Measurements from ENCODE around the gene TMEM258. TPM values are rescaled to one million over a fixed set of nuclear protein-coding genes. Genes with fewer than 3 reads are reported as not detected.

TMEM258 gene
- total RNA-seq, 2 experiments from 2014 or later: 154 to 160 TPM

GRCh38 chr11:61768376-61769076 is 23.9 kb downstream of the TMEM258 start:
- no peak overlapping the region for H3K27ac Mint-ChIP-seq
- no peaks in the 10 kb centered on the region for H3K9me3 Mint-ChIP-seq
- no peaks in the 10 kb centered on the region for H3K27me3 Mint-ChIP-seq
- no peaks in the 10 kb centered on the region for H3K36me3 Mint-ChIP-seq (ENCODE audit: low read depth)
- H3K4me1 Mint-ChIP-seq: peaks cover 13% of the 10 kb centered on the region
- POLR2A ChIA-PET: no interaction called here
- CTCF ChIA-PET: interaction anchor here (0.8 kb wide), 1 partner anchor 9 kb away, joined by 5 read pairs; no protein-coding TSS in a partner anchor
- H3K4me3 Mint-ChIP-seq: no peak overlapping the region
- no peak for DNase-seq

DNA sequence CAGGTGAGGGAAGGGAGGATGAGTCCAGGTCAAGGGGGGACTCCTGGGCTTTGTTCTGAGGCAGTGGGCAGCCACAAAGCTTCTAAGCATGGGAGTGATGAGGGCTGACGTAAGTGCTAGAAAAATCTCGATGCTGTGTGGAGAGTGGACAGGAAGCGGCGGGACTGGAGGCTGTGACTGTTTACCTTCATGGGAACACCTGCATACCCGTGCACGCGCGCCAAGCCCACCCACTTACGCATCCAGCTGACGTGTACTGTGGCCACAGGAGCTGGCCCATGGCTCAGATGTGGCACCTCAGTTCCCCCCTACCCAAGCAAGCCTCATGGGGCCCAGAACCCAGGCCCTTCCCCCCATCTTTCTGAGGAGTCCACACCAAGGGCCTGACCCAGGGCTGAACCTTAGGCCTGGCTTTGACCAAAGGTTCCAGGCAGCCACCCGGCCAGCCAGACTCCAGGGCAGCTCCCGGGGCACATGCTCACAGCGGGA is 26.0 kb downstream of the TMEM258 start:
- Mint-ChIP-seq H3K9me3 (no peaks in the 10 kb centered on the region), H3K4me1 (peaks cover 7% of the 10 kb centered on the region), H3K27me3 (no peaks in the 10 kb centered on the region), H3K36me3 (ENCODE audit: low read depth) (no peaks in the 10 kb centered on the region), H3K4me3 (no peak overlapping the region), H3K27ac (no peak overlapping the region)
- ChIA-PET POLR2A (no interaction called here), CTCF (interaction anchor here (0.5 to 1.7 kb wide), 2 partner anchors 19 to 31 kb away, joined by 4 to 5 read pairs; no protein-coding TSS in a partner anchor)
- DNase-seq: no peak

DNA sequence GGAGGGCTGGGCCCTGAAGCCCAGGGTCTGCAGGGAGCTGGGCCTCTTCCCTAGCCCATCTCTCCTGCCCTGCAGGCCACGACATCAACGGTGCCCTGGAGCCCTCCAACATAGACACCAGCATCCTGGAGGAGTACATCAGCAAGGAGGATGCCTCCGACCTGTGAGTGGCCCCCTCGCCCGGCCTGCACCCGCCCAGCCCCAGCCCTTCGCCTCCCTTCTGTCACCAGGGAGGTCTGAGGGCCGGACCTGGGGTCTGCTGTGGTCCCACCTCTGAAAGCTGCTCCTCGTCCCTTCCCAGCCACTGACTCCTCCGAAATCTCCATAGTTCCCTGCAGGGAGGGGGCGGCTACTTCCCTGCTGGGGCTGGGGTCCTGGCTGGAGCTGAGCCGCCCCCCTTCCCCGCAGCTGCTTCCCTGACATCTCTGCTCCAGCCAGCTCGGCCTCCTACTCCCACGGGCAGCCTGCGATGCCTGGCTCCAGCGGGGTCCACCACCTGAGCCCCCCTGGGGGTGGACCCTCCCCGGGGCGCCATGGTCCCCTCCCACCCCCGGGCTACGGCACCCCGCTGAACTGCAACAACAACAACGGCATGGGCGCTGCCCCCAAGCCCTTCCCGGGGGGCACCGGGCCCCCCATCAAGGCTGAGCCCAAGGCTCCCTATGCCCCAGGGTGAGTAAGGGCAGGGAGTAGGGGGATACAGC is 26.7 kb downstream of the TMEM258 start:
- Mint-ChIP-seq H3K27me3 (no peaks in the 10 kb centered on the region), H3K4me1 (peaks cover under 1% of the 10 kb centered on the region), H3K27ac (no peak overlapping the region), H3K36me3 (ENCODE audit: low read depth) (no peaks in the 10 kb centered on the region), H3K9me3 (no peaks in the 10 kb centered on the region), H3K4me3 (no peak overlapping the region)
- POLR2A ChIA-PET: no interaction called here
- CTCF ChIA-PET: interaction anchor here (0.5 to 1.7 kb wide), 3 partner anchors 13 to 32 kb away, joined by 4 to 5 read pairs (median 5); no protein-coding TSS in a partner anchor
- DNase-seq: no peak

DNA sequence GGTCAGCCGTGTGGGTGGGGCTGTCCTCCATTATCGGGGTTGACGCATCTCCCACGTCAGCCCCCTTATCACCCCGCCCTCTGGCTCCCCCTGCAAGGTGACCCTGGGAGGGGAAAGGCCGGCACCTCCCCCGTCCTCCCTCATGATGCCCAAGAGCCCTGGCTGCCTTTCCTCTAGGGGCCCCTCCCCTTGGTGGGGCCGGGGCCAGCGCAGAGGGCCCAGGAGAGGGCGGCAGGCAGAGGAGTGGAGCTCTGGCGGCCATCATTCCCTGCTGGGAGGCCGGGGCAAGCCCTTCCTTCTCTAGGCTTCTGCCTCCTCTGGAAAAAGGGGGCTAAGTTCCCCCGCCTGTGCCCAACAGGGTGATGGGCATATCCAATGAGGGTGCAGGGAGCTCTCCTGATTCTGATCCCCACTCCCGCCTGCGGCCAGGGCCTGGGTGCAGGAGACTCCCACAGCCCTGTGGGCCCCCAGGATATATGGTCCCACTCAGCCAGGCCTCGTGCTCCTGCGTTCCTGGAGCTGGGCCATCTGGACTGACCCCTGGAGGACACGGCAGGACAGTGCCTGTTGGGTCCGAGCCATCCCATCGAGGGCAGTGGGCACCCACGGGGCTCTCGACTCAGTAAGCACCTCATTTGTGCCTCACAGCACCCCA is 27.7 kb downstream of the TMEM258 start:
- CTCF ChIA-PET: interaction anchor here (1.0 to 1.2 kb wide), 2 partner anchors 12 to 17 kb away, joined by 3 to 5 read pairs; no protein-coding TSS in a partner anchor

GRCh38 chr11:61763930-61764605 is 28.3 kb downstream of the TMEM258 start:
- no peak overlapping the region for H3K4me3 Mint-ChIP-seq
- DNase-seq: no peak
- ChIA-PET CTCF (interaction anchor here (1.0 to 1.1 kb wide), 2 partner anchors 16 to 23 kb away, joined by 3 to 6 read pairs; no protein-coding TSS in a partner anchor), POLR2A (no interaction called here)
- H3K27me3 Mint-ChIP-seq: no peaks in the 10 kb centered on the region
- H3K9me3 Mint-ChIP-seq: no peaks in the 10 kb centered on the region
- no peaks in the 10 kb centered on the region for H3K36me3 Mint-ChIP-seq (ENCODE audit: low read depth)
- no peaks in the 10 kb centered on the region for H3K4me1 Mint-ChIP-seq
- no peak overlapping the region for H3K27ac Mint-ChIP-seq

More for the DNA sequence above, 27.7 kb downstream of the TMEM258 start:
- Mint-ChIP-seq H3K27me3 (no peaks in the 10 kb centered on the region), H3K4me1 (no peaks in the 10 kb centered on the region), H3K9me3 (no peaks in the 10 kb centered on the region), H3K36me3 (ENCODE audit: low read depth) (no peaks in the 10 kb centered on the region), H3K27ac (no peak overlapping the region), H3K4me3 (no peak overlapping the region)
- POLR2A ChIA-PET: no interaction called here
- no peak for DNase-seq

DNA sequence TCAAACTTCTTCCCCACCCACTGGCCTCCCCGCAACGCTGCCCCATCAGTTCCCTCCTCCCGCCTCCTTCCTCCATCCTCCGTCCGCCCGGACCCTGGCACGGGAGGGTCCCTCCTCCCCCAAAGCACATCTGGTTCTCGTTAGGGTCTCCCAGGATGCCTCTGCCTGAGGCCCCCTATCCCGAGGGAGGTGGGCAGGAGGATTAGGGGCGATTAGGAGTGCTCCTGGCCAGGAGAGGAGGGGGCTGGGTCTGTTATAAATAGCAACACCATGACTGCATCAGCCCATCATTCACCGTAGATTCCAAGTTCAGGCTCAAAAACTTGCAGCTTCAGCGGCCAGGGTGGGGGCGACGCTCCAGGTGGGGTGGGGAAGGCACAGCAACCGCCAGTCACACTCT is 29.6 kb downstream of the TMEM258 start:
- Mint-ChIP-seq H3K36me3 (ENCODE audit: low read depth) (no peaks in the 10 kb centered on the region), H3K4me3 (no peak overlapping the region), H3K9me3 (no peaks in the 10 kb centered on the region), H3K4me1 (no peaks in the 10 kb centered on the region), H3K27me3 (no peaks in the 10 kb centered on the region), H3K27ac (no peak overlapping the region)
- POLR2A ChIA-PET: no interaction called here
- DNase-seq: no peak
- CTCF ChIA-PET: interaction anchor here (0.5 kb wide), 1 partner anchor 243 kb away, joined by 3 read pairs; no protein-coding TSS in a partner anchor

GRCh38 chr11:61762223-61762615 is 30.2 kb downstream of the TMEM258 start:
- Mint-ChIP-seq H3K4me3 (no peak overlapping the region), H3K36me3 (ENCODE audit: low read depth) (no peaks in the 10 kb centered on the region), H3K27ac (no peak overlapping the region), H3K4me1 (no peaks in the 10 kb centered on the region), H3K27me3 (no peaks in the 10 kb centered on the region), H3K9me3 (no peaks in the 10 kb centered on the region)
- ChIA-PET CTCF (interaction anchor here (1.3 kb wide), 1 partner anchor 15 kb away, joined by 5 read pairs; no protein-coding TSS in a partner anchor), POLR2A (no interaction called here)
- no peak for DNase-seq

GRCh38 chr11:61761440-61762222 is 30.8 kb downstream of the TMEM258 start:
- no peaks in the 10 kb centered on the region for H3K27me3 Mint-ChIP-seq
- ChIA-PET POLR2A (no interaction called here), CTCF (interaction anchor here (1.3 kb wide), 2 partner anchors 11 to 14 kb away, joined by 3 to 5 read pairs; no protein-coding TSS in a partner anchor)
- H3K36me3 Mint-ChIP-seq (ENCODE audit: low read depth): no peaks in the 10 kb centered on the region
- H3K27ac Mint-ChIP-seq: no peak overlapping the region
- no peak overlapping the region for H3K4me3 Mint-ChIP-seq
- H3K4me1 Mint-ChIP-seq: peaks cover 2% of the 10 kb centered on the region
- H3K9me3 Mint-ChIP-seq: no peaks in the 10 kb centered on the region
- DNase-seq: no peak

DNA sequence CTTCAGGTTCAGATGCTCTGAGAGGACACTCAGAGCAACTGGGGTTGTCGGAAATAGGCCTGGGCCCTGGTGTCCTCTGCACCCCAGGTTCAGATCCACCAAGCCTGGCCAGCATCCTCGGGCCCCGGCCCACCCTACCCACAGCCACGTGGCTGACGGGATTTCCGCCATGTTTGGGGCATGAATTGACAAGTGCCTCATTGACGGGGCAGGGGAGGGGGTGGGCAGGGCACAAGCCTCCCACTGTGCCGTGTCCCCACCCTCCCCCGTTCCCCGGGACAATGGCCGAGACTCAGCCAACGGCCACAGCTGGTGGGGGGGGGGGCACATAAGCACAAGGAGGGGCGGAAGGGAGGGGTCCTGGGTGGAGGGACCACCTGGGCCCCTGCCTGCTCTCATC is 31.5 kb downstream of the TMEM258 start:
- peaks cover 9% of the 10 kb centered on the region for H3K4me1 Mint-ChIP-seq
- H3K27ac Mint-ChIP-seq: no peak overlapping the region
- no peaks in the 10 kb centered on the region for H3K36me3 Mint-ChIP-seq (ENCODE audit: low read depth)
- POLR2A ChIA-PET: no interaction called here
- CTCF ChIA-PET: interaction anchor here (1.3 kb wide), 2 partner anchors 11 to 13 kb away, joined by 3 to 5 read pairs; no protein-coding TSS in a partner anchor
- H3K9me3 Mint-ChIP-seq: no peaks in the 10 kb centered on the region
- no peak for DNase-seq
- no peaks in the 10 kb centered on the region for H3K27me3 Mint-ChIP-seq
- H3K4me3 Mint-ChIP-seq: no peak overlapping the region

DNA sequence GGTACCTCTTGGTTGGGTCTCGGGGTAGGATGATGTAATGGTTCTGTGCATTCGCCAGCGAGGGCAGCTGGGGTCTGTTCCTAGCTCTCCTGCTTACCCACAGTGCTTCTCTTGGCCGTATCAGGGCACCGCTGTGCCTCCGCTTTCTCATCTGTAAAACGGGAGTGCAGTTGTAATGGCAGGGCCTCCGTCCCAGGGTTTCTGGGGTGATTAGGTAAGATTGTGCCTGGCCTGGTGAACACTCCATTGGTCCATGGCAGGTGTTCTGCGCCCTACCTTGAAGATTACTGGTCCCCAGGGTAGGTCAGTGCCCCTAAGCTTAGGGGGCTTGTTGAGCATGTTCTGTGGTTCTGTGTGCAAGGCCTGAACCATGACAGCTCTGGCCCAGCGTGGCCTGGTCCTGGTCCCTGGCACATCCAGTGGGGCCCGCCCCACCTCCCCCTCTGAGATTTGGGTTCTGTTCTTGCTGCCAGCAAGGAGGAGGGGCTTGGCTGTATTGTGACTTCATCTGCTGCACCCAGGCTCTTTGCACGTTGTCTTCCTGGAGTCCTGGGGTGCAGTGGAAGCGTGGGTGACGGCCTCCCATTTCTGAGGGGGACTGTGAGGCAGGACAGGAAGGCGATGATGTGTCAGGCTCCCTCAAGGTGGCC is 35.1 kb downstream of the TMEM258 start:
- H3K36me3 Mint-ChIP-seq (ENCODE audit: low read depth): no peaks in the 10 kb centered on the region
- DNase-seq: no peak
- CTCF ChIA-PET: interaction anchor here (0.9 kb wide), 1 partner anchor 24 kb away, joined by 3 read pairs; no protein-coding TSS in a partner anchor
- H3K27me3 Mint-ChIP-seq: peaks cover 11% of the 10 kb centered on the region
- POLR2A ChIA-PET: no interaction called here
- no peak overlapping the region for H3K4me3 Mint-ChIP-seq
- peaks cover 21% of the 10 kb centered on the region for H3K4me1 Mint-ChIP-seq
- H3K27ac Mint-ChIP-seq: no peak overlapping the region
- H3K9me3 Mint-ChIP-seq: no peaks in the 10 kb centered on the region

- DNase-seq: no peak
- H3K4me1 Mint-ChIP-seq: peaks cover 25% of the 10 kb centered on the region
- no peaks in the 10 kb centered on the region for H3K9me3 Mint-ChIP-seq
- no peaks in the 10 kb centered on the region for H3K36me3 Mint-ChIP-seq (ENCODE audit: low read depth)
- H3K4me3 Mint-ChIP-seq: no peak overlapping the region
- ChIA-PET CTCF (interaction anchor here (0.7 to 1.4 kb wide), 3 partner anchors 19 to 285 kb away, joined by 3 to 4 read pairs (median 3); no protein-coding TSS in a partner anchor), POLR2A (no interaction called here)
- H3K27ac Mint-ChIP-seq: peak overlapping the region; percentile 54
- H3K27me3 Mint-ChIP-seq: peaks cover 16% of the 10 kb centered on the region
Measured at GRCh38 chr11:61756452-61757212, 35.8 kb downstream of the TMEM258 start.
